AG20443 (cell line): ENCODE measurements around the gene CFAP68.
A peak's percentile ranks its signal among the peaks of the same experiment; 100 is the strongest.
"Not testable (repeated sequence)": the region's sequence is repeated elsewhere in the genome, so short reads cannot be mapped to it uniquely, and the experiment has no call there.

Experiments
- DNase-seq: peaks from one replicate; pipeline ENCODE4 v3.0.0; 2012; ENCODE audit warnings: low spot score, mixed read lengths

Gene CFAP68

DNA sequence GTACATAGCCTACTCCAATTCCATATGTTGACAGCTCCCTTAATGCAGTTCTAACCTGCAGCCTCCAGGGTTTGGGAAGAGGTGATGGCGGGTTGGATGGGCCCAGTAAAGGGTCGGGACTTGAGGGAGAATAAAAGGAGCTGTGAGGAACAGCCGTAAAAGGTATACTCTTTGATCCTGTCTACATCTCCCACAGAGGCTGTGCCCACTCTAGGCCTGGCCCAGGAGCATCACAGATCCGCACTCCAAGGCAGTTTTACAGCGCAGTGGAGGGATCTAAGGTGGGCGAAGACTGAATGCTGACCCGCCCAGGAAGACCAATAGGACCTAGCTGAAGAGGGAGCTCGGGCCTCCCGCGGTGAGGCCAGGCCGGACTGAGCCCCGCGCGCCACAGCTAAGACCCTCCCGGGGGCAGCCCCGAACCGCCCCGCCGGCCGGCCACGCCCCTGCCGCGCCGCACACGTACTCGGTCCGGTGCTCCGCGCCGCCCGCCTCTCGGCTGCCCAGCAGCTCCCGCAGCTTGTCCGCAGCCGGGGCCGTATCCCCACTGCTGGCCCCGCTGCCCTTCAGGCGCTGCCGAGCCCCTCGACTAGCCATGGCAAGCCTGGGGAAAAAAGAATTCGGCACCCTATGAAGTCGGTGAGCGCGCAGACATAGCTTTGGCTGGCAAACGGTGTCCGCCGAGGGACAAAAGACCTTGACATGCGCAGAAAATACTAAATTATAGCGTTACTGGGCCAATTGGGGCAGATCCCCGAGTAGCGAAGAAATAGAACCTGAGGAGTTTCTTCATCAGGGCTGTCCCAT is 8.3 kb upstream of the CFAP68 start, which contains the start of gene ALG9:
Gene ALG9 (minus strand): TSS at position 696 of the 807 bp plus-strand sequence. CDS start 99 bp downstream, at position 597.
- peak; percentile 91 for DNase-seq

GRCh38 chr11:111871693-111872161 is 7.6 kb upstream of the CFAP68 start:
- peak; percentile 15 for DNase-seq

DNA sequence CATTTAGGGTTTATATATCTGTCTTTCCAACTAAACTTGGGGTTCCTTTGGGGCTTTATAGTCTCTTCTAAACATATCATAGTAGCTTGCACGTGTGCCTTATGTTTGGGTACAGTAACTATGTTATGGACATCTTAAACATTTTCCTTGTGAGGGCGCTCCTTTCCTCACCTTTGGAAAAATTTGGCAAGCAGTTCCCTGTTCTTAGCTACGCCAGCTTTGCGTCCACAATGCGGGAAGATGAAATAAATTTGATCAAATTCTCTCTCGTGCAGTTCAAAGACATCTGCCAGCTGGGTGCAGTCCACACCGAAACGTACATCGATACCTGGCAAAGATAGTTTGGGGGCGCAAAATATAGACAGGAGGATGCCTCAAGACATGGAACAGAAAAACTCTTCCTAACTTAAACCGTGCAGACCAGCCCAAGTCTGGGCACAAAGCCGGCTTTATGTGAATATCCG is 924 bp upstream of the CFAP68 start:
- DNase-seq = no peak

- no peak for DNase-seq
These were observed 258 bp downstream of the CFAP68 start for GRCh38 chr11:111879637-111879960.

DNA sequence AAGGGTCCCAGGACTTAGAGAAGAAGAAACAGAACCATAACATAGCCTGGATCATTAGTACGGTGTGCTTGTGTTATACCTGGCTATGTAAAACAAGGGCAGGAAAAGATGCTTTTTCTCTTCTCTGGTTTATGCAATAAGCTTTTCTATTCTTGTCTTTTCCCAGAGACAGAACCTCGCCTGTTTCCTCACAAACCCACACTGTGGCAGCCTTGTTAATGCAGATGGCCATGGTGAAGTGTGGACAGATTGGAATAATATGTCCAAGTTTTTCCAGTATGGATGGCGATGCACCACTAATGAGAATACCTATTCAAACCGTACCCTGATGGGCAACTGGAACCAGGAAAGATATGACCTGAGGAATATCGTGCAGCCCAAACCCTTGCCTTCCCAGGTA is 2.9 kb downstream of the CFAP68 start:
- DNase-seq = no peak

DNA sequence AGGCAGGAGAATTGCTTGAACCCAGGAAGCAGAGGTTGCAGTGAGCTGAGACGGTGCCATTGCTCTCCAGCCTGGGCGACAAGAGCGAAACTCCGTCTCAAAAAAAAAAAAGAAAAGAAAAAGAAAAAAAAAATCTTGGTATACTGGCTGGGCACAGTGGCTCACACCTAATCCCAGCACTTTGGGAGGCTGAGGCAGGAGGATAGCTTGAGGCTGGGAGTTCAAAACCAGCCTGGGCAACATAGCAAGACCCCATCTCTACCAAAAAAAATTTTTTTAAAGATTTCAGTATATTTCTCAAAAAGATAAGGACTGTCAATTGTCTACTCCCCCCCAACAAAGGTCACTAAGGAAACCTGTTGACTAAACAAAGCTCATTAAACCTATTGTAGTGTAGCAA is 5.7 kb downstream of the CFAP68 start:
- DNase-seq = not testable (repeated sequence)

DNA sequence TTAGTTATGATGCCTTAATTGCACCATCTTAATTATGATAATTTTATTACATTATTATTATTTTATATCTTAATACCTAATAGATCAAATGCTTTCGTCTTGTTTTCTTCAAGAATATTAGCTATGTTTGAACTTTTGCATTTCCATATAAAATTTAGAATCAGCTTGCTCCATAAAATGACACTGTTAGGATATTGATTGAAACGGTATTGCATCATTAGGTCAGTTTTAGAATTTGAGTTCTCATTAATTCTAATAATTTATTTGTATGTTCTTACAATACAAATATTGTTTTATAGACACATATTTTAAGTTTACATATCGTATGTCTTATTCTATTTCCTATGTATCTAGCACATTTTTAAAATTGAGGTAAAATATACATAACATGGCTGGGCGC is 6.7 kb downstream of the CFAP68 start:
- DNase-seq = no peak

- DNase-seq = no peak
These were observed 7.5 kb downstream of the CFAP68 start for GRCh38 chr11:111886844-111887243.

DNA sequence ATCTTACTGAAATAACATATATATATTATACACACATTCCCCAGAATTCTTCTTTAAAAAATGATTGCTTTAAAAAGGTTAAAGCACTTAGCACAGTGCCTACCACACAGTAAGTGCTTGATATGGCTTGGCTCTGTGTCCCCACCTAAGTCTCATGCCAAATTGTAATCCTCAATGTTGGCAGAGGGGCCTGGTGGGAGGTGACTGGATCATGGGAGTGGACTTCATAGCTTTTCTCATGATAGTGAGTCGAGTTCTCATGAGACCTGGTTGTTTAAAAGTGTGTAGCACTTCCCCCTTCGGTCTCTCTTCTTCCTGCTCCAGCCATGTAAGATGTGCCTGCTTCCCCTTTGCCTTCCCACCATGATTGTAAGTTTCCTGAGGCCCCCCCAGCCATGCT is 26.1 kb downstream of the CFAP68 start:
- no peak for DNase-seq

DNA sequence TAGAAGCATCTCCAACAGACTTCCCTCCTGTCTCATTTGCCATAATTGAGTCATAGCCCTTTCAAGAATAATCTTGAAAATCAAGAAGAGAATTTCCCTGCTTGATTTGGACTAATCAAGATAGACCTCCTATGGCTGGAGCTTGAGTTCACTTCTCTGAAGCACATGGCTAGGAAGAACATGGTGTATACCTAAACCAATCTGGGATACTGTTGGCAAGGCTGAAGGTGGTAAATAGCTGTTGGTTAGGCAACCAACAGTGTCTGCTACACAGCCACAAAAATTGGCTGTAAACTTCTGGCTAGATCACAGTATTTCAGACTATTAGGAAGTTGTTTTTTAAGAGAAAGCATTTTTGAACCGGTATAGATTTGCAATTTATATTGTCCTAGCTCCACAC is 27.3 kb downstream of the CFAP68 start:
- peak; percentile 12 for DNase-seq

GRCh38 chr11:111908639-111909305 is 29.4 kb downstream of the CFAP68 start:
- no peak for DNase-seq

DNA sequence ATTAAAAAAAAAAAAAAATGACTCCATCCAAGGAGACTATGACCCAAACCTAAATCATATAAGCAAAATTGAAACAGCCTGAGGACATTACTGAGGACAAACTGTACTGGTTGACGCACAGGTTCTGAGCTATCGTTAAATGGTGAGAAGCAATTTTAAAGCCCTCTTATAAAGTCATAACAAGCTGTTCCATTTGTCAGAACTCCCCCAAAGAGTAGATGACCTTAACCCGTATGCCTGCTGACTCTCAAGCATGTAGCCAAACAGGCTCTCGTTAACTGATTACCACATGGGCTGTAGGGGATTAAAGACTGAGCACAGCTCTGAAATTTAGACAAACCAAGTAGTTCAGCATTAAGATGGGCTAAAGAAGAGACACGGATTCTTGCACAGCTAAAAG is 30.0 kb downstream of the CFAP68 start:
- DNase-seq = no peak

DNA sequence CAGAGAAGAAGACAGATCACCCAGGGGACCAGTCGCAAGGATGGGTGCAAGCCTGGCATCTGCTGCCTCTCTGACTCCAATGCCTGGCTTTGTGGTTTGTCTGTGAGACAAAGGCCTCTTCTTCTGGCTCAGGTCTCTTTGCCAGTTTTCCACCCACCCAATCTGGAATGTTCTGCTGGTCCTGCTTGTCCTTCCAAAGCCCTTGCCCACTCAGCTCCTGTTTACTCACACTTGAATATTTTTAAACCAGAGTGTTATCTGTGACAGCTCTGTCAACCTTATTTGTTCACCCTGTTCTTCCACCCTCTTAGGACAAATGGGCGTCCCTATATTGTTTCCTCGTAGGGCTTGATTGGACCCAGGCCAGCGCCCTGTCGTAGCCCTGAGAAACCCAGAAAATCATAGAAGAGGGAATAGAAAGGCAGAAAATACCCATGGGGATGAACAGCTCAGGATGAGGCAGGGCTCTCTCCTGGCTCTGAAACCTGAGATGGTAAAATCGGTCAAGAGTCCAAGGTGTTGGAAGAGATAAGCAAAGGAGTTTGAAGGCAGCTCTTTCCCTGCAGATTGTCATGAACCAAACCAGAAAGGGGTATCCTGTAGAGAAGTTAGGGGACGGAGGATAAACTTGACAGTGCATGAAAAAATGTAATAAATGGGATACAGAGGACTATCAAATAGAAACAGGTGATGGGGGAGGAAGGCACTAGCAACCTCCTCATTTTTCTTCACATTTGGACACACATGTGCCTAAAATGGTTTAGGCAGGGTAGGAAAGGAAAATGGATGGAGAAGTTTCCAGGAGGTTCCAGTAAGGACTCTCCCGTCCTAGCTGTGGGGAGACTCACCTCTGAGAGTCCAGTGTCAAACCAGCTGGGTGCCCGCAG is 31.6 kb downstream of the CFAP68 start:
- DNase-seq = peak; percentile 28

- DNase-seq = peak; percentile 90
These were observed 32.4 kb downstream of the CFAP68 start, which contains the start of gene CRYAB for GRCh38 chr11:111911563-111912401. Gene CRYAB (minus strand): TSS chr11:111911770. CDS start chr11:111911724, 46 bp downstream.

GRCh38 chr11:111912535-111912934 is 33.2 kb downstream of the CFAP68 start, which contains the start of gene HSPB2:
Gene HSPB2 (plus strand): TSS chr11:111912734. CDS start chr11:111912830, 96 bp downstream.
- DNase-seq = no peak

GRCh38 chr11:111913031-111913861 is 33.9 kb downstream of the CFAP68 start:
- peak; percentile 26 for DNase-seq

DNA sequence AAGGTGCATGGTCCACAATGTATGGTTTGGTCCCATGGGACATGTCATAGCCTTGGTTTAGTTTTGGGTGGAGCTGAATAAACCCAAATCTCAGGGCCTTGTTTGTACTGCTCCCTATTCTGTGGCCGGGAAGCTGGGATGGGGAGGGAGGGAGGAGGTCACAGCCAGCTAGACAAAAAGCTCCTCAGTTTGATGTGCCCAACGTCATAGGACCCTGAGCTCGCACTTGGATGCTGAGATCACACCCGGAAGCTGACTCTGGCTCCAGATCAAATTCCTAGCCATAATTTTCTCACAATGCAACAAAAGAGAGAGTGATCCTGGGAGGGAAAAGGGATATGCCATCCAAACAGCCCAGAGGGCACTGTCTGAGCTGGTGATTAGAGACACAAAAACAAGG is 34.7 kb downstream of the CFAP68 start:
- peak; percentile 79 for DNase-seq

GRCh38 chr11:111916768-111917167 is 37.4 kb downstream of the CFAP68 start:
- no peak for DNase-seq

DNA sequence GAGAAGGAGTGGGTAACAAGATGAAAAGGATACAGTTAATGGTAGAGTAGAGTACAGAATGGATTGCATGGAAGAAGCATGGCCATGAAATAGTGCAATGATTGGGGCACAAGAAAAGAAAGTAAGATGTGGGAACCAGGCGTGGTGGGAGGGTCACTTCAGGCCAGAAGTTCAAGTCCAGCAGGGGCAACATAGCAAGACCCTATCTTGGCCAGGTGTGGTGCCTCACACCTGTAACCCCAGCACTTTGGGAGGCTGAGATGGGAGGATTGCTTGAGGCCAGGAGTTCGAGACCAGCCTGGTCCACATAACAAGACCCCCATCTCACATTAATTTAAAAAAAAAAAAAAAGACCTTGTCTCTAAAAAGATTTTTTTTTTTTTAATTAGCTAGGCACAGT is 38.0 kb downstream of the CFAP68 start:
- DNase-seq = no peak

GRCh38 chr11:111917788-111918187 is 38.4 kb downstream of the CFAP68 start:
- DNase-seq = no peak
